ENCODE results near the gene LRRC26.

The LRRC26 gene

DNA sequence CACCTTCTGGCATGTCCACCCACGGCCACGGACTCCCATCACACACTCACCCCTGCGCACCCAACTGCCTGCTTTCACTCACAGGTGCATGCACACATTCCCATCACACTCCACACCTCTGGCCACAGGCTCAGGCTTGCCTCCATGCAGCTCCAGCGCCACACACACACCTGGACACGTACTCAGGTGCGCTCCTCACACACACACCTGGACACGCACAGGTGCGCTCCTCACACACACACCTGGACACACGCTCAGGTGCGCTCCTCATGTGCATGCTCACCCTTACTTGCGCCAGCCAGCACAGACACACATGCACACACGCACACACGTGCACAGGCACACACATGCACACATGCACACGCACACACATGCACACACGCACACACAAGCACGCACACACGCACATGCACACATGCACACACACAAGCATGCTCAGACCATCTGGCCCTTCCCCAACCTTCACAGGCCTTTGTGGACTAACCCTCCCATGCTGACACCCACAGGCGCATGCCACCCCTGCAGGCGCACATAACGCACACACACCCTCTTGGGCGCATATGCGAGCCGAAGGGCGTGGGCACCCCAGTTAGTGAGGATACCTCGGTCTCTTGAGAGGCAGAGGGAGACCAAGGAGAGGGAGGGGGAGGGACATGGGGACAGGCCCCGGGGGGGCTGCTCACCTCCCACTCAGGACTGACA, 22.6 kb downstream of the LRRC26 start:
- no peak for DNase-seq (ENCODE audit: low read depth)
- TF ChIP-seq, protein P1, sequence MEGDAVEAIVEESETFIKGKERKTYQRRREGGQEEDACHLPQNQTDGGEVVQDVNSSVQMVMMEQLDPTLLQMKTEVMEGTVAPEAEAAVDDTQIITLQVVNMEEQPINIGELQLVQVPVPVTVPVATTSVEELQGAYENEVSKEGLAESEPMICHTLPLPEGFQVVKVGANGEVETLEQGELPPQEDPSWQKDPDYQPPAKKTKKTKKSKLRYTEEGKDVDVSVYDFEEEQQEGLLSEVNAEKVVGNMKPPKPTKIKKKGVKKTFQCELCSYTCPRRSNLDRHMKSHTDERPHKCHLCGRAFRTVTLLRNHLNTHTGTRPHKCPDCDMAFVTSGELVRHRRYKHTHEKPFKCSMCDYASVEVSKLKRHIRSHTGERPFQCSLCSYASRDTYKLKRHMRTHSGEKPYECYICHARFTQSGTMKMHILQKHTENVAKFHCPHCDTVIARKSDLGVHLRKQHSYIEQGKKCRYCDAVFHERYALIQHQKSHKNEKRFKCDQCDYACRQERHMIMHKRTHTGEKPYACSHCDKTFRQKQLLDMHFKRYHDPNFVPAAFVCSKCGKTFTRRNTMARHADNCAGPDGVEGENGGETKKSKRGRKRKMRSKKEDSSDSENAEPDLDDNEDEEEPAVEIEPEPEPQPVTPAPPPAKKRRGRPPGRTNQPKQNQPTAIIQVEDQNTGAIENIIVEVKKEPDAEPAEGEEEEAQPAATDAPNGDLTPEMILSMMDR (conservative IDR thresholded peaks at IDR 0.05; ENCODE audit: low read depth, low read length) = no peak
- no peak overlapping the region for H3K4me3 ChIP-seq (ENCODE audit: low read depth, low read length)

DNA sequence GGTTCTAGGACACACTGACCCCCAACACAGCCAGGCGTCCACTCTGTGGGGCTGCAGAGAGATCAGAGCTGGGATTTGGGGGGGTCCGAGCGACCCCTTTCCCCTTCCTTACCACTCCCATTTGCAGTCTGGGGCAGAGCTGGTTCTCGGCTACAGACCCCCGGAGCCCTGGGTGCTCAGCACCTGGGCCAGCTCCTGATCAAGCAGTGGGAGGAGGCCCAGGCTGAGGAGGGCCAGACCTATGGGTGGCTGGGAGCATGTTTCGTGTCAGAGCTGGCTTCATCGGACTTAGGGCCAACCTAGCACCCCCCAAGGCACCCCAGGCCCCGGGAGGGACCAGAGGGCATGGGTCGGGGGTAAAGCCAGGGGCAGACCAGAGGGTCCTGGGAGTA, 23.3 kb downstream of the LRRC26 start:
- TF ChIP-seq, protein P1 (conservative IDR thresholded peaks at IDR 0.05; ENCODE audit: low read depth, low read length) = no peak
- DNase-seq (ENCODE audit: low read depth) = no peak
- no peak overlapping the region for H3K4me3 ChIP-seq (ENCODE audit: low read depth, low read length)

DNA sequence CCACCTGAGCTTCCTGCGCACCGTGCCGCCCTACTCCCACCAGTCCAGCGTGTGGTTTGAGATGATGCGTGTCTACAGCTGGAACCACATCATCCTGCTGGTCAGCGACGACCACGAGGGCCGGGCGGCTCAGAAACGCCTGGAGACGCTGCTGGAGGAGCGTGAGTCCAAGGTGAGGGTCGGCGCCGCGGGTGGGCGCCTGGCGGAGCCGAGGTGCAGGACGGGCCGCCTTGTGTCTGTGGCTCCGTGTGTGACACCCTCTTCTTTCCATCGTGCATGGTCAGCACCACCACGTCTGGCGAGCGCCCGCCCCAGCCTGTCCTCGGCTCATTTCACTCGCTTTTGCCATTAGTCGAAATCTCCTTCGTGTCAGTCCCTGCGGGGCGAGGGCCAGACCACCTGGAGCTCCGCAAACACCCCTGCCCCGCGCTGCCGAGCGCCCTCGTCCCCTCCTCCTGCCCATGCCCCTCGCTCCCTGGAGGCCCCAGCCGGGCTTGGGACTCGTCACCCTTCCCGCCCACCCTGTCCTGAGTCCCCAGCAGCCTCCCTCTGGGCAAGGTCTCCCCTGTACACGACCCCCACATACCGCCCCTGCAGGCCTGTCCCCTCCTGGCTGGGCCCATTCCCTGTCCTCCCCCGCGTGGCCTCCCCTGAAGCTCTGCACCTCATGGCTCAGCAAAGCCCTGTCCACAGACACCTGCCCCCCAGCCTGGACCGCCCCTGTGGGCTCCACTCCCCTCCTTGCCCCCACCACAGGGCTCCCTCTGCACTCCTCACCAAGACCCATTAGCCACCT, 23.9 kb downstream of the LRRC26 start:
- TF ChIP-seq, protein P1 (conservative IDR thresholded peaks at IDR 0.05; ENCODE audit: low read depth, low read length) = no peak
- H3K4me3 ChIP-seq (ENCODE audit: low read depth, low read length) = no peak overlapping the region
- no peak for DNase-seq (ENCODE audit: low read depth)

DNA sequence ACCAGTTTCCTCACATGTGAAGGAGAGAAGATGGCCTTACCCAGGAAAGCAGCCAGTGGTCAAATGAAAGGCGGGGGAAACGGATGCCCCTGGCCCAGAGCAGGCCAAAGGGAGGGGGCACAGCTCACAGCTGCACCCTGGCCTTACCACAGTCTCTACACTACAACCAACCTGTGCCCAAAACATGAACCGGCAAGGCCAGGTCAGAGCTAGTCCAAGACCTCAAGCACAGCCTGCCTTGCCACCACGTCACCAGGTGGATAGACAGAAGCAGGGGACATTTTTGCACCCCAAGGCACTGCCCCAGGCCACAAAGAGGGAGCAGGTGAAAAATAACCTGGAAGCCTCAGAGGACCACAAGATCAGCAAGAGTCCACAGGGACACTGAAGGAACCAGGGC, 26.4 kb downstream of the LRRC26 start:
- H3K4me3 ChIP-seq (ENCODE audit: low read depth, low read length) = no peak overlapping the region
- TF ChIP-seq, protein P1 (conservative IDR thresholded peaks at IDR 0.05; ENCODE audit: low read depth, low read length) = no peak
- DNase-seq (ENCODE audit: low read depth) = no peak

DNA sequence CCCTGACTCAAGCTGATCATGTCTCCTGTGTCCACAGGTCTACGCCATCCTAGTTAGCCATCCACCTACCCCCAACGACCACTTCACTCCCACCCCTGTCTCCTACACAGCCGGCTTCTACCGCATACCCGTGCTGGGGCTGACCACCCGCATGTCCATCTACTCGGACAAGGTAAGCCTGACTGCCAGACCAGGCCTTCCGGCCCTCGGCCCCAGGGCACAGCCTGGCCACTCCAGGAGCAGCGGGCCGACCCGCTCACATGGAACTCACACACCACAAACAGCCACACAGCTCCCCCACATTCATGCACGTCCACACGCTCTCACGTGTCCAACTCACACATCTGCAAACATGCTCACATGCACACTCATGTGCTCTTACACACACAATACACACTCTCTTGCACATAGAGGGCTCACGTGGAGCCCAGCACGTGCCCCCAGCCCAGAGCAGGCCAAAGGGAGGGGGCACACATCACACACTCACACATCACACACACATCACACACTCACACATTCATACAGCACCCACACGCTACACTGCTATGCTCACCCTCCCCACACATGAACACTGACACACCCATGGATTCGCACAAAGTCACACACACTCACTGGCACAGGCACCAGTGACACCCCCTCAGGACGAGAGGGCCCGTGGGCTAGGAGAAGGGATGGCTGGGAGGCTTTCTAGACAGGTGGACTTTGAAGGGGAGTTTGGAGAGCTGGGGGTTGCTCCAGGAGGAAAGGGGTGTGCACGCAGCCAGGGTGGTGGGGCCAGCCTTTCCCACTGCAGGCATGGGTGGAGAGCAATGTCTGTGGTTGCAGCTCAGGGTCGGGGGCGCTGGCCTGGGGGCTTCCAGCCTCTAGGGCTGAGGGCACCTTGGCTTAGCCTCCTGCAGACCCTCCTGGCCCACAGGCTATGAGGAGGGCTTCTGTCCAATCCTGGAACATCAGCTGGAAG, 27.6 kb downstream of the LRRC26 start:
- no peak overlapping the region for H3K4me3 ChIP-seq (ENCODE audit: low read depth, low read length)
- TF ChIP-seq, protein P1 (conservative IDR thresholded peaks at IDR 0.05; ENCODE audit: low read depth, low read length) = no peak

DNA sequence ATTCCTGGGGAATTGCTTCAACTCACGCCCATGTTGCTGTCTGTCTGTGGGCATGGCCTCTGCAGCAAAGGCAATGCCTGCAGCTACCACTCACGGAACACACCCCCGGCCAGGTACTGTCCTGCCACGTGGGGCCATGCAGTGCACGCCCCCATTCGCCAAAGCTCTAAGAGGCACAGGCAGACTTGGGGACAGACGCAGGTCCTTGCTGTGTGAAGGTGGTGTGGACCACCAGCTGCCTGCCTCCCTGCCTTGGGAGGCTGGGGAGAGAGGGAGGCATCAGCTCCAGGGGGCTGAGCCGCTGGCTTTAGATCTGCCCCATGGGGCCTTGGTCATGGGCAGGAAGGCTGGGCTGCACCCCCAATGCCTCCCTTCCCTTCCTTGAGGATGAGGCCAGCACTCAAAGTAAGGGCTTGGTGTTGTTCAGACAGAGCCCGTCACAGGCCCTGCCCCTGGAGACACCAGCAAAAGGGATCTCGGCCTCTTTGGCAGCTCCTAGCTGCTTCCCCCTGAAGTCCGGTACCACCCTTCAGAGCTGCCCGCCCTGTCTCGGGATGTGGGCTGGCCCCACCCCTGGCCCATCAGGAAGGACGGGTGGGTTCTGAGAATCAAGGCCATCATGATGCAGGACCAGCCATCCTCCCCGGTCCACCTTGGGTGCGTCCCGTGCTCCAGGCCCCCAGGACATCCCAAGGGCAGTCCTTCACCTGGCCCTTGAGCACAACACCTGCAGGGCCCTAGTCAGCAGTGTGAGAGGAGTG, 28.6 kb downstream of the LRRC26 start:
- no peak overlapping the region for H3K4me3 ChIP-seq (ENCODE audit: low read depth, low read length)
- TF ChIP-seq, protein P1 (conservative IDR thresholded peaks at IDR 0.05; ENCODE audit: low read depth, low read length) = no peak
- no peak for DNase-seq (ENCODE audit: low read depth)

More for the DNA sequence above, 27.6 kb downstream of the LRRC26 start:
- DNase-seq (ENCODE audit: low read depth) = no peak

Data from choroid plexus epithelial cell (primary cell).